IgD-negative memory B cell (primary cell): ENCODE data around the gene DNAJC6. TPM values are rescaled to one million over a fixed set of nuclear protein-coding genes. Genes with fewer than 3 reads are reported as not detected.

Source experiments
- H3K27ac Mint-ChIP-seq, 3 donors: one replicate each; pipeline ENCODE4 v1.8.0; 2020 to 2022; ENCODE audit warnings: mild to moderate bottlenecking in 3 of 3, mixed read lengths in 3 of 3, moderate library complexity in 1 of 3
- H3K27me3 Mint-ChIP-seq: one replicate; pipeline ENCODE4 v1.8.0; 2021; ENCODE audit warnings: mixed read lengths
- H3K36me3 Mint-ChIP-seq: one replicate; pipeline ENCODE4 v1.8.0; 2020; ENCODE audit warnings: mild to moderate bottlenecking, mixed read lengths
- H3K4me1 Mint-ChIP-seq, 3 donors: one replicate each; pipeline ENCODE4 v1.8.0; 2020 to 2022; ENCODE audit warnings: mixed read lengths in 3 of 3, mild to moderate bottlenecking in 1 of 3
- H3K4me3 Mint-ChIP-seq, 4 donors: one replicate each; pipeline ENCODE4 v1.8.0; 2020 to 2022; ENCODE audit warnings: mild to moderate bottlenecking in 4 of 4, mixed read lengths in 4 of 4, moderate library complexity in 3 of 4
- H3K9me3 Mint-ChIP-seq, 3 donors: one replicate each; pipeline ENCODE4 v1.8.0; 2020 to 2021; ENCODE audit warnings: mixed read lengths in 3 of 3, mild to moderate bottlenecking in 1 of 3
- polyA plus RNA-seq: library from polyadenylated mRNA; unstranded; fragments of 300-500 nt; fragmentation: Illumina TruSeq; gene quantifications from one replicate; pipeline ENCODE4 v1.2.3, GENCODE V29; 2021

The DNAJC6 gene
- polyA plus RNA-seq, 1 donor from 2014 or later = 1.1 TPM

DNA sequence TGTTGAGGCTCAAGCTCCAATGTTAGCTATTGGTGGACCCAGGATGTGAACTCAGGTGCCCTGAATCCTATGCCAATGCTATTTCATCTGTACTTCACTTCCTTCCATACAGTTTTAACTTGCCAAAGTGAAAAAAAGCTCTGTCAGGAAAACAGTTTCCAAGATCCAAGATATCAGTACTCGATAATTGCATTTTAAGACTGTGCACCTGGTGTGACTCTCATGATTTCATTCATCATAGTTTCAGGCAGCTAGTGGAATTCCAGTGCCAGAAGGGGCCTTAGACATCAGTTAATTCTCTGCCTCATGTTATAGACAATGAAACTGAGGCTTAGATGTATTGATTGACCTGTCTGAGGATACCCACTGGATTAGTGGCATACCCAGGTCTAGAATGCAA, 84.6 kb downstream of the DNAJC6 start:
- no peak overlapping the region for H3K4me3 Mint-ChIP-seq
- H3K27me3 Mint-ChIP-seq = no peaks in the 10 kb centered on the region

DNA sequence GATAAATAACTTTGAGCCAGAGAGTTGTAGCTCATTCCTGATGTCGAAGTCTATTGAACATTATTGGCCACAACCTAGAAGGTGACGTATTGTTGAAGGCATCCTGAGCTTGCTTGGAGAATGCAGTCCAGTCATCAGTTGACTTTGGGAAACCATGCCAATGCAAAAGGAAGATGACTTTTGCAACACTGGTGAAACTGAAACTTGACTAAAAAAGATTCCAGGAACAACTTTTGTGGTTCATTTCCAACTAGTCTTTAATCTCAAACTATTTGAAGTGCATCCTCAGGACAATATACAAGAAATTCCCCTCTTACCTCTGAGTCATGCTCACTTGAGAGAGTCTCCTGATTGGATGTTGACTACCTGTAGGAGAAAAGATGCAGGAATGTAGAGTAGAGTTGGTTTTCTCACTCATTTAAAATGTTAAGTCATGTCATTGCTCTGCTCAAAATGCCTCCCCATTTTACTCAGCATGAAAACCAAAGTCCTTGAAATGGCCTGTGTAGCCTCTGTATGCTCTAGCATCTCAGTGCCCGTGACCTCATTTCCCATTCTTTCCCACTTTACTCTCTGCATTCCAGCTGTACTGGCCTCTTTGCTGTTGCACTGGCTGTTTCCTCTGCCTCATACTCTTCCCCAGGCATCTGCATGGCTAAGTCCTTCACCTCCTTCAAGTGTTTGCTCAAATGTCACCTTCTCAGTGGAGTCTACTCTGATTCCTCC, 86.7 kb downstream of the DNAJC6 start:
- H3K4me1 Mint-ChIP-seq = peaks cover 0 to 2% (median 0%) of the 10 kb centered on the region in 3 donors
- H3K27ac Mint-ChIP-seq = peak overlapping the region in 1 of 3 donors; percentile 28
- H3K36me3 Mint-ChIP-seq = peaks cover 2% of the 10 kb centered on the region
- no peak overlapping the region for H3K4me3 Mint-ChIP-seq
- H3K9me3 Mint-ChIP-seq = no peaks in the 10 kb centered on the region
- no peaks in the 10 kb centered on the region for H3K27me3 Mint-ChIP-seq

More for the DNA sequence above, 84.6 kb downstream of the DNAJC6 start:
- no peaks in the 10 kb centered on the region for H3K9me3 Mint-ChIP-seq
- no peak overlapping the region for H3K27ac Mint-ChIP-seq
- H3K36me3 Mint-ChIP-seq = peaks cover 1% of the 10 kb centered on the region
- peaks cover 0 to 2% (median 0%) of the 10 kb centered on the region in 3 donors for H3K4me1 Mint-ChIP-seq

DNA sequence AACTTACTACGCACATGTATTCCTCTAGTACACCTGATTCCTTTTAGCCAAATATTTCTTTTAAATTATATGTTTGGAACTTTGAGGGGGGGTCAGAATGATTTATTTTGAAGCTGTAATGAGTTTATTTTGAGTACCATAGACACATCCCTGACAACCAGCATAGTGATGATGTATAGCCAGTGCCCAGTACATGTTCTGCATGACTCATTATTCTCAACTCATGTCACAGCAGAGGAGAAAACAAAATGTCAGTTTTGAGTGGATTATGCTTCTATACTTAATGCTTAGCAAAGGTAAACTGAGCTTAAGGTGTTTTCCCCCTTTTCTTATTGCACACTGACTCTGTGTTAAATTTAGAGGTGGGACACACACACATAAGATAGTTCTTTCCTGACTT, 88.7 kb downstream of the DNAJC6 start:
- Mint-ChIP-seq H3K27ac (no peak overlapping the region), H3K9me3 (no peaks in the 10 kb centered on the region), H3K4me3 (no peak overlapping the region), H3K4me1 (peaks cover 0 to 2% (median 0%) of the 10 kb centered on the region in 3 donors), H3K27me3 (no peaks in the 10 kb centered on the region), H3K36me3 (peaks cover 3% of the 10 kb centered on the region)

DNA sequence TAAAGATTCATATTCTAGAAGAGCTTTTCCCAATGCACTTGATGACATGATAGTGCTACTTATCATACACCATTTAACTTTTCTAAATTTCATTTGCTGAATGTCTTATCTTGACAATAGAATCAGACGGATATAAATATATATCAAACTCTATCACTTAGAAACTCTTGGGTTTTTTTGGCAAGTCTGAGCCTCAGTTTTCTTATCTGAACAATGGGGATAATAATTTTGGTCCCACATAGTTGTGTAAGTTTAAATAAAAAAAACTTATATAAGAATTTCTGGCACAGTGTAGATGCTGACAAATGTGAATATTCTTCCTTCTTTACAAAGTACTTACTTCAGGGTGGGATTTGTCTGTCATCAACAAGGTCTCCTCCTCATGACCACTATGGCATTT, 89.7 kb downstream of the DNAJC6 start:
- no peaks in the 10 kb centered on the region for H3K27me3 Mint-ChIP-seq
- H3K27ac Mint-ChIP-seq = no peak overlapping the region
- no peaks in the 10 kb centered on the region for H3K9me3 Mint-ChIP-seq
- H3K4me3 Mint-ChIP-seq = no peak overlapping the region
- H3K4me1 Mint-ChIP-seq = peaks cover 0 to 2% (median 0%) of the 10 kb centered on the region in 3 donors
- H3K36me3 Mint-ChIP-seq = peaks cover 3% of the 10 kb centered on the region

DNA sequence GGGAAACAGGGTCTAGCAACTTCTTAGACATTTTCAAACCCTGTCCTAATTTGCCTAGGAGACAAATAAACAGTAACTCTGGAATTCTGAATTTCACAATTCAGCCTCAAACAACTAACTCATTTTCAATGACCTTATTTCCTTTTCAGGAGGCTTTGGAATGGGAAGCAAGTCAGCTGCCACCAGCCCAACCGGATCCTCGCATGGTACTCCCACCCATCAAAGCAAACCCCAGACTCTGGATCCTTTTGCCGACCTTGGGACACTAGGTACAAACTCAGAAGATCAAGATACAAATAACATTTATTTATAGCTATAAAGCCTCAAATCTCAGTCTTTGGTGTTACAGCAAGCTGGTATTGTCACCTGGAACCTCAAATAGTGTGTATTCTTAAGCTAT, 92.3 kb downstream of the DNAJC6 start:
- Mint-ChIP-seq H3K27ac (no peak overlapping the region), H3K4me3 (no peak overlapping the region), H3K36me3 (peaks cover 3% of the 10 kb centered on the region), H3K4me1 (no peaks in the 10 kb centered on the region), H3K27me3 (no peaks in the 10 kb centered on the region), H3K9me3 (no peaks in the 10 kb centered on the region)

DNA sequence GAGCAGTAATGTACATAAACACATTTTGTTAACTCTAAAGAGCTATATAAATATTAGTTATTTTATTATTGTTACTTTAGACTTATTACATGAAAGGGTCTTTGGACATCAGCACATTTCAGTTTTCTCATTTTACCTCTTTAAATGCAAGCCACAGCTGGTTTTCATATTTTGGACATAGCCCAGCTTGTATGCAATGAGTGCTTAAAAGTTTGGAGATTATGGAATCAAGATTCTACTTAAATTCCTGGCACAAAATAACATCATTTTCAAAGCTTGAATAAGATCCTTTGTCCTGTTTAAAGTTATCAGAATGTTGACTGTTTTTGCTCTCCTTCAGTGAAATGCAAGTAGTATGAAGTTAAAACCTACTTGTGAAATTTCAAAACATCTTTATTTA, 95.6 kb downstream of the DNAJC6 start:
- Mint-ChIP-seq H3K36me3 (peaks cover 5% of the 10 kb centered on the region), H3K9me3 (no peaks in the 10 kb centered on the region), H3K4me3 (no peak overlapping the region), H3K27ac (no peak overlapping the region), H3K27me3 (peaks cover 3% of the 10 kb centered on the region), H3K4me1 (no peaks in the 10 kb centered on the region)

DNA sequence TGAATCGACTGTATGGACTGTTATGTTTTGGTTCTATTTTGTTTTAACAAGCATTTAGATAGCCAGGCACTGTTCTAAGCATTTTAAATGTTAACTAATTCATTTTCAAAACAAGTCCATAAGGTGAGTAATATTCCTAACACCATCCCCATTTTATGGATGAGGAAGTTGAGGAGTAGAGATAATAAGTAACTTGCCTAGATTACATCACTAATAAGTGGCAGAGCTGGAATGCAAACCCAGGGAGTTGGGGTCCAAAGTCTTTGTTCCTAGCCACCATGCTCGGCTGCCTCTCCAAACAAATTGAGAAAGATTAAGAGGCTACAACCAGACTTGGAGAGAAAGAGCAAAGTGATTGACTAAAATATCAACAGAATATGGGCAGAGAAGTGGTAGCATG, 98.5 kb downstream of the DNAJC6 start:
- Mint-ChIP-seq H3K27me3 (peaks cover 3% of the 10 kb centered on the region), H3K27ac (no peak overlapping the region), H3K36me3 (peaks cover 2% of the 10 kb centered on the region), H3K9me3 (no peaks in the 10 kb centered on the region), H3K4me1 (no peaks in the 10 kb centered on the region), H3K4me3 (no peak overlapping the region)

DNA sequence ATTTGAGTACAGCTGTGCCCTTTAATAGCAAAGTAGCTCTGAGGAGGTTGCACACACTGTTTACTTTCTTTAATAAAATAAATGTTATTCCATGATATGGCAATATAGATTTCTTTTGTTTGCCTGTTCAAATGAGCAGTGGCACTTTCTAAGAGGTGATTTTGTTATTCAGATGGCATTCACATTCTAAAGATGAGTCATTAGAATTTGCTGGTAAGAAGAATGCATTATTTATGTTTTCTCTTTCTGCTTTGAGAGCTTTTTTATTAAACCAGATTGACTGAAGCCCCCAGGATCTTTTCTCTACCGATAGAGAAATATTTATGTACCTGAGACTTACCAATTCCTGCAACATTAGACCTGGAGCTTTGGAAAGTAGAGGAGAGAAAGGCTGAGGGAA, 100.0 kb downstream of the DNAJC6 start:
- no peak overlapping the region for H3K27ac Mint-ChIP-seq
- peaks cover 3% of the 10 kb centered on the region for H3K27me3 Mint-ChIP-seq
- no peaks in the 10 kb centered on the region for H3K9me3 Mint-ChIP-seq
- no peaks in the 10 kb centered on the region for H3K4me1 Mint-ChIP-seq
- H3K36me3 Mint-ChIP-seq = peaks cover 2% of the 10 kb centered on the region
- no peak overlapping the region for H3K4me3 Mint-ChIP-seq

DNA sequence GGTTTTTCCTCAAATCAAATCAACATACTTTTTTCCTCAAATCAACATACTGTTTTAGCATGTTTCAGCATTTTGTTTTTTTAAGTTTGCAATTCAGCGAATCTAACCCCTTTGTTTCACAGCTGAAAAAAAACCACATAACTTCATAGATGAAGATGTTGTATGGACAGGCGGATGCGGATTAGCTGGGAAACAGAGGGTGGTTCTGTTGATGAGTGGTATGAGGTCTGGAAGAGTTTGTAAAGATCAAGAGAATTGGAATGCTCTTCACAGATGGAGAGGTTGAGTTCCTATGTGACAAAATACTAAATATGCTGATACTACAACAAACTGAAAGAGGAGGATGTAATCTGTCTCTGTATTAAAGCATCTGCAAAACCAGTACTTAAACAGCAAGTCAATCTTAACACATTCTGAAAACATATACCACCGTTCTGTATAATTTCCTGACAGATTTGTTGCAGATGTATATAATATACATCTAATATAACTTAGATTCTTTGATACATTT, 100.5 kb downstream of the DNAJC6 start:
- no peaks in the 10 kb centered on the region for H3K4me1 Mint-ChIP-seq
- no peak overlapping the region for H3K4me3 Mint-ChIP-seq
- no peak overlapping the region for H3K27ac Mint-ChIP-seq
- no peaks in the 10 kb centered on the region for H3K9me3 Mint-ChIP-seq
- peaks cover 3% of the 10 kb centered on the region for H3K27me3 Mint-ChIP-seq
- peaks cover 2% of the 10 kb centered on the region for H3K36me3 Mint-ChIP-seq

DNA sequence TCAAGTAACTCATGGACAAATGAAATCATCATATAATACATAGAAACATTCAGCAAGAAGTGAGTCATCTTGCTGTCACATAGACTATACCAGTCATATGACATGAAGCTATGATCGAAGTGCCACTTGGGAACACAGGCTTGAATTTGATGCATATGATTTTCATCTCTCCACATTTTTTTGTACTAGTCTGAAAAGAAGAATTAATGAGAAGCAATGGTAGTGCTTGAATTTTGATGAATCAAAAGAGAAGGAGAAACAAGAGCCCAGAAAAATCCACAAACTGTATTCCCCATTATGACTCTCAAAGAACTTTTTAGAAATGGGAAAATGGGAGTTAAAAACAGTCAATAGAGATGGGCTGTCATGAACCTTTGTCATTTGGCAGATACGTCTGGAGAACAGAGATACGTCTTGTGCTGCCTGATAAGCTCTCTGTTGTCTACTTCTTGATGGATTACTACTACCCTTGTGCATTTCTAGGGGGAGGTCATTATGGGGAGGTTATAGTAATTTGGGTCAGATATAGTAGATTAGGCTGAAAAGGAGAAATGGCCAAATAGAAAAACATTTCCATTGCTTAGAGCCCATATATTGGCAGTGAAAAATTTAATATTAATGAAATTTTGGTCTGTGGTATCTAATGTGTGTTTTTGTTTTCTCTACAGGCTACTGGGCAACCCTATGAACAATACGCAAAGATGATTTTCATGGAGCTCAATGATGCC, 103.1 kb downstream of the DNAJC6 start:
- Mint-ChIP-seq H3K9me3 (no peaks in the 10 kb centered on the region), H3K4me3 (no peak overlapping the region), H3K4me1 (no peaks in the 10 kb centered on the region), H3K27ac (no peak overlapping the region), H3K36me3 (peaks cover 2% of the 10 kb centered on the region), H3K27me3 (peaks cover 1% of the 10 kb centered on the region)

DNA sequence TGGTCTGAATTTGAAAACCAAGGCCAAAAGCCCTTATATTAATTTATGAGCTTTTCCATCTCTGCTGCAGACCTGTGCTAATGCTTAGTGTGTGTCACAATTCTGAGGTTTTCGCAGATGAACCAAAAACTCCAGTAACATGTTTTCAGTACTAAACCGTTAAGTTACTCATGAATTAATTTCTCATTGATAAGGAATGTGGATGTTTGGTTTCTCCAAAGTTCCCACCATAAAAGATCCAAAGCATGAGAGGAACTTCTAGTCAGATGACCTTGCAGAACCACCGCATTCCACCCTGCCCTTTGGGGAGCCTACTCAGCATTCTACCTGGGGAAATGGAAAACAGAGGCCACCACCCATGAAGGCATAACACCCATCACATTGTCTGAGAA, 103.6 kb downstream of the DNAJC6 start:
- H3K9me3 Mint-ChIP-seq = no peaks in the 10 kb centered on the region
- peaks cover under 1% of the 10 kb centered on the region for H3K36me3 Mint-ChIP-seq
- H3K4me3 Mint-ChIP-seq = no peak overlapping the region
- H3K4me1 Mint-ChIP-seq = peaks cover 0 to 1% (median 0%) of the 10 kb centered on the region in 3 donors
- H3K27me3 Mint-ChIP-seq = peaks cover 2% of the 10 kb centered on the region
- H3K27ac Mint-ChIP-seq = no peak overlapping the region

DNA sequence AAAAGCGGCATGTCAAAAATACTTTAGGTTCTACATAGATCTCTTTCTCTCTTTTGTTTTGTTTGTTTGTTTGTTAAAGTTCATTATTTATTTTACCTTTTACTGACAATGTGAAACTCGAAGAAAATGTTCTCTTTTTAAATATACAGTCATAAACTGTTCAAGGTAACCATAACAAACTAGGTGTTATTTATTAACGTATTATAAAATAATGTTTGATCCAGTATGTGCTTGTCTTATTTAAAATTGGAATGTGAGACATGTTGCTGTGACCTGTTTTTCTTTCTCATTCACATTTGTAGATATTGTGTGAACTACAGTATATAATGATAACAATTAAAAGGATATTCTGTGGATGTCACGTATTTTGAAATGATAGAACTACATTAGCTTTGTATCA, 105.2 kb downstream of the DNAJC6 start:
- Mint-ChIP-seq H3K36me3 (no peaks in the 10 kb centered on the region), H3K27me3 (peaks cover 2% of the 10 kb centered on the region), H3K27ac (no peak overlapping the region)

DNA sequence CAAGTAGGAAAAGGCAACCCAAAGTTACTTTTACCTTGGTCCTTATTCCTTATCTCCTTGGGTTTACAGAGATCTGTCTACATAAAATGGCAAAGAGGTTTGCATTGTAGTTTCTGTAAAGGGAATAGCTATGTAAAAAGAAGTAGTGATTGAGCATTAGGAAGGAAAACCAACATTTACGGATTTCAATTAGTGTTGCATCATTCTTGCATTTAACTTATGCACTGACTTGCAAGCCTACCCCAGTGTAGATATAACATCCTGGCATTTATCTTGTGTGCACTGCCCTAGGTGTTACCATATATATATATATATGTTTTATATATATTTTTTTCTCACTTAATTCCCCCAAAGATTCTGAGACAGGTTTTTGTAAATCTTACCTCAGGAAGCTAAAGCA, 107.4 kb downstream of the DNAJC6 start:
- Mint-ChIP-seq H3K9me3 (no peaks in the 10 kb centered on the region), H3K27me3 (peaks cover 2% of the 10 kb centered on the region), H3K36me3 (no peaks in the 10 kb centered on the region), H3K4me1 (peaks cover 4 to 8% (median 8%) of the 10 kb centered on the region in 3 donors), H3K4me3 (no peak overlapping the region), H3K27ac (no peak overlapping the region)

More for the DNA sequence above, 105.2 kb downstream of the DNAJC6 start:
- peaks cover 1 to 8% (median 2%) of the 10 kb centered on the region in 3 donors for H3K4me1 Mint-ChIP-seq
- H3K9me3 Mint-ChIP-seq = no peaks in the 10 kb centered on the region
- no peak overlapping the region for H3K4me3 Mint-ChIP-seq

DNA sequence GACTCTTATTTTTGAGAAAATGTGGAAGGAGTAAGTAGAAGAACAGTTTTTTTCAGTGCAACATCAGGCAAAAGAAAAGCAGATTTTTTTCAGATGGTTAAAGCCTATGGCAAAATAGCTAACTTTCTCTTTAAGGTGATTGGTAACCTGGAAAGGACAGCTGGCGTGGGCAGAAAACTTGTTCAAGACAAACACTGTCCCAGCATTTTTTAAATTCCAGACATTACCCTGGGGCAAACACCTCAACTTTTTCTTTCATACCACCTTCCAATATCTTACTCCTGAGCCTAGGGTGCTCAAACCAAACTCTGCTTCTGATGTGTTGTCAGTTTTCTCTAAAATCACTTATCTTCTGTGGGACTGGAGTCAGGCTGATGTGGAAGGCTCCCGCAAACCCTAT, 108.4 kb downstream of the DNAJC6 start:
- Mint-ChIP-seq H3K4me1 (peaks cover 4 to 8% (median 8%) of the 10 kb centered on the region in 3 donors), H3K27me3 (peaks cover 2% of the 10 kb centered on the region), H3K4me3 (no peak overlapping the region), H3K9me3 (no peaks in the 10 kb centered on the region), H3K27ac (no peak overlapping the region), H3K36me3 (no peaks in the 10 kb centered on the region)

DNA sequence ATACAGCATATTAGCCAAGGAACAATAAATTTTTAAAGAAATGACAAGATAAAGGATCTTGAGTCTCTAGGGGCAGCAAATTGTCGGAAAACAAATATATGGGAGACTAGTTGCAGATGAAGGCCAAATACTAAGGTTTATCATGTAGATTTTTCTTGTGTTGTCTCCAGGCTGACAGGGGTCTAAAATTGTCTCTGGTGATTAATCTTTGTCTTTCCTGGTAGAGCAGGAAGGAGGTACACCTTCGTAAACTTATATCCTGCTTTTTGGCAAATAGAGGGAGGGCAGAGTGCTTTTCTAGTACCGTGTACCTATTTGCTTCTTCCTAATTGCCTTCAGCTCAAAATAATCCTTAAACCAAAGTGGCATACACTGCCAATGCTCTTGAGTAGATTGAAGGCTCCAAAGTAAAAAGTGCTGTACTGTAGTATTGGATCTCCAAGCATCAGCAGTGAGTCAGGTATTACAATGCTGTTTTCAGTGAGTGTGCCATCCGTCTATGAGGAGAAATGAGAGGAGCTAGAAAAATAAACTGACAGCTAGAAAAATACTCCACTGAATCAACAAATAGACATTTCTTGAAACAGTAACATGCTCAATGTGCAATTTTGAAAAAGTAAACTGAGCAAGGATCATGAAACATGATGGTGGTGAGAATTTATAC, 109.3 kb downstream of the DNAJC6 start:
- H3K27me3 Mint-ChIP-seq = peaks cover 2% of the 10 kb centered on the region
- peak overlapping the region in 1 of 4 donors; percentile 4 for H3K4me3 Mint-ChIP-seq
- H3K4me1 Mint-ChIP-seq = peaks cover 7 to 8% (median 8%) of the 10 kb centered on the region in 3 donors
- peak overlapping the region in 2 of 3 donors; percentile 39 to 76 for H3K27ac Mint-ChIP-seq
- H3K36me3 Mint-ChIP-seq = no peaks in the 10 kb centered on the region
- no peaks in the 10 kb centered on the region for H3K9me3 Mint-ChIP-seq
